ENCODE measurements around the gene ESRRB. TPM values are rescaled to one million over a fixed set of nuclear protein-coding genes. Genes with fewer than 3 reads are reported as not detected.

ESRRB gene
- total and polyA plus RNA-seq, 12 donors = 2.5 to 13.4 (median 7.0) TPM

DNA sequence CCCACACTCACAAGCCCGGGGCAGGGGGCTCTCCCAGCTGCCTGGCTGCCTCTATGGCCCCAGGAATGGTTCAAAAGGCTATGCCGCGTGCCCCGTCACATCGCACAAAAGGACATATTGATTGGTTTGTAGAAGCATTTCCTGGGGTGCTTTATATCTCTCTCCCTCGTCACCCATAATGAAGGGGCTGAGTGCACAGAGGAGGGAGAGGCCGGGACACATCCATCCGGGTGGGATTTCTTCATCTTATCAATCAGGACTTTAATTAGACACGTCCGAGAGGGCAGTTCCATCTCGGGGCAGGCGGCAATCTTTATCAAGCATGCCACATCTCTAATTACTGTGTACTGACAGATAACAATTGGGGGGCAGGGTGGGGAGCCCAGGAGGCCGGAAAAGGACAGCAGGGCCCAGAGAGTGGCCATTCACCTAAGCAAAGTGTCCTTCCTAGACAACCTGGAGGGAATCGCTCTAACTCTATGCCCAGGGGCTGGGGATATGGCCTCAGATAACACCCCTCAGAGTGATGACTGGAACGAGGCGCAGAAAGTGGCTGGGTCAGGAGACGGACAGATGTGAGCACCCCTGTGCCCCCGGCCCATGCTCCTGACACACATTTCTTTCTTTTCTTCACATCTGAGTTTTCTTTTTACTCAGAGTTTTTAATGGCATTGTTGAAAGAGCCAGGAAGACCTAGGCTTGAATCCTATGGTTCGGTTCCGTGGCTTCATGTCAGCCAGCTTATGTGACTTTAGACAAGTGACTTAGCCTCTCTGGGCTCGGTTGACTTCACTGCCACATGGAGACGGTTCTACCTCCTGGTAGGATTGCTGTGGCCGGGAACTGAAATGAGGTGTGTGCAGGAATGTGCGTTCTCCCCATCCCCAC is 36.0 kb upstream of the ESRRB start:
- 68 to 73% methylated on average over 24 of the region's 24 CpGs for WGBS, 2 donors
- DNase-seq (no peak), ATAC-seq (no peak)
- Histone ChIP-seq H3K9me3 (peaks cover 0 to 10% (median 0%) of the 10 kb centered on the region in 11 donors), H3K36me3 (no peaks in the 10 kb centered on the region), H3K4me1 (no peaks in the 10 kb centered on the region), H3K4me3 (no peak overlapping the region), H3K27me3 (peaks cover 0 to 5% (median 0%) of the 10 kb centered on the region in 7 donors), H3K27ac (no peak overlapping the region)
- no peak for TF ChIP-seq CTCF (IDR thresholded peaks at IDR 0.05)
- intact Hi-C loops (cut with DNase I) = no loop called here

GRCh38 chr14:76343386-76343785 is 32.6 kb upstream of the ESRRB start:
- Histone ChIP-seq H3K27ac (no peak overlapping the region), H3K9me3 (peaks cover 0 to 10% (median 0%) of the 10 kb centered on the region in 11 donors), H3K36me3 (no peaks in the 10 kb centered on the region), H3K27me3 (peaks cover 0 to 5% (median 0%) of the 10 kb centered on the region in 7 donors), H3K4me3 (no peak overlapping the region), H3K4me1 (peaks cover 0 to 6% (median under 1%) of the 10 kb centered on the region in 9 donors)
- 81 to 86% methylated on average over 4 of the region's 4 CpGs for WGBS, 2 donors
- ATAC-seq (no peak), DNase-seq (no peak)
- intact Hi-C loops (cut with DNase I) = no loop called here
- no peak for TF ChIP-seq CTCF (IDR thresholded peaks at IDR 0.05)

- DNase-seq (no peak), ATAC-seq (no peak)
- Histone ChIP-seq H3K27me3 (peaks cover 0 to 3% (median 0%) of the 10 kb centered on the region in 7 donors), H3K4me1 (peaks cover 0 to 19% (median 14%) of the 10 kb centered on the region in 9 donors), H3K9me3 (peaks cover 0 to 10% (median 0%) of the 10 kb centered on the region in 11 donors), H3K36me3 (no peaks in the 10 kb centered on the region), H3K4me3 (no peak overlapping the region), H3K27ac (no peak overlapping the region)
- no peak for TF ChIP-seq CTCF (IDR thresholded peaks at IDR 0.05)
- intact Hi-C loops (cut with DNase I) = no loop called here
- WGBS, 2 donors = 70 to 72% methylated on average over 8 of the region's 8 CpGs
Measured at GRCh38 chr14:76346391-76347160, 29.4 kb upstream of the ESRRB start.

DNA sequence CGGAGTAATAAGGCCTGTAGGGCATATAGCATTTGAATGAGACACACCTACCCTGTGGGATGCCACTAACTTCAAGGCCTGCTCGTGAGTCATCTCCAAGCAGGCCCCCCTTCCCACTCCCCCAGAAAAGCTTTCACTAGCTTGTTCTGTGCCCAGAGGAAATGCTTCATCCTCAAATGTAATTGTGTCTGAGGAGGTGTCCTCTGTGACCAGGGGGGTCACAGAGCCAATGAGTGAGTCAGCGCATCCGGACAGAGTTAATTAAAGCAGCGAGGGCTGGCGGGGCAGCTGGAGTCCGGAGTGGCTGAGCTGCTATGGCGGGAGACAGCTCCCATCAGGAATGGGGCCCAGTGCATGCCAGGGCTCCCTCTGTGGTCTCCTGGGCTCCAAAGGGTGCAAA is 27.0 kb upstream of the ESRRB start:
- DNase-seq = peak; percentile 27 to 79
- Histone ChIP-seq H3K9me3 (peaks cover 0 to 1% (median 0%) of the 10 kb centered on the region in 11 donors), H3K4me3 (no peak overlapping the region), H3K27me3 (peaks cover 0 to 11% (median 0%) of the 10 kb centered on the region in 7 donors), H3K36me3 (no peaks in the 10 kb centered on the region), H3K27ac (peak overlapping the region in 1 of 10 donors; percentile 13), H3K4me1 (peaks cover 0 to 30% (median 14%) of the 10 kb centered on the region in 9 donors)
- intact Hi-C loops (cut with DNase I) = no loop called here
- TF ChIP-seq CTCF (IDR thresholded peaks at IDR 0.05) = no peak
- ATAC-seq = peak; percentile 38 to 94 (median 86)
- 31 to 35% methylated on average over 8 of the region's 8 CpGs for WGBS, 2 donors

Data from heart right ventricle (tissue), 16 donors.